ENCODE results near the gene TXNDC11. TPM values are rescaled to one million over a fixed set of nuclear protein-coding genes. Genes with fewer than 3 reads are reported as not detected.

Gene TXNDC11
- total RNA-seq, 1 experiment from 2014 or later = 17.6 TPM

DNA sequence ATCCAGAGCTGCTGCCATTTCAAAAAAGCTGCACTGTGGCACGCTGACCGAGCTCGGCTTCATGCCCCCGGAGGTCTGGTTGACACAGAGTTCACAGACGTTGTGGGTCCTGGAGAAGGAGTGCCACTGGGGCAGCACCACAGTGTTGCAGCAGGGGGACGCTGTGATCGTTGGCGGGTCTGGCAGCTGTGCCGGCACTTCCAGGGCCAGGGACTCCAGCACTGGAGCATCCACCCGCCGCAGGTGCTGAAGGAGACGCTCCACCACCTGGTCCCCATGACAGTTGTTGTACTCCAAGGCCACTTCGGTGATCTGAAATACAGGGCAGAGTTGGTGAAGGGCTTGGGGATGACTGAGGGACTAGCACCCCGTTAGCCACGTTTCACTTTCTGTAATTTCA lies 50.9 kb downstream of the TXNDC11 start:
- H3K36me3 ChIP-seq (ENCODE audit: insufficient read depth, low read length, poor library complexity, severe bottlenecking) = peaks cover 32% of the 10 kb centered on the region
- ChIA-PET POLR2A (ENCODE audit: low non-redundant PET) (no interaction called here), CTCF (no interaction called here)
- intact Hi-C loops (cut with micrococcal nuclease; ENCODE audit: unreplicated experiment) = no loop called here
- H3K27ac ChIP-seq (ENCODE audit: low read depth, low read length, poor library complexity, severe bottlenecking) = no peak overlapping the region
- H3K9me3 ChIP-seq (ENCODE audit: low read depth, low read length, poor library complexity, severe bottlenecking) = no peaks in the 10 kb centered on the region
- no peak for DNase-seq (ENCODE audit: low spot score)
- TF ChIP-seq, protein P1, sequence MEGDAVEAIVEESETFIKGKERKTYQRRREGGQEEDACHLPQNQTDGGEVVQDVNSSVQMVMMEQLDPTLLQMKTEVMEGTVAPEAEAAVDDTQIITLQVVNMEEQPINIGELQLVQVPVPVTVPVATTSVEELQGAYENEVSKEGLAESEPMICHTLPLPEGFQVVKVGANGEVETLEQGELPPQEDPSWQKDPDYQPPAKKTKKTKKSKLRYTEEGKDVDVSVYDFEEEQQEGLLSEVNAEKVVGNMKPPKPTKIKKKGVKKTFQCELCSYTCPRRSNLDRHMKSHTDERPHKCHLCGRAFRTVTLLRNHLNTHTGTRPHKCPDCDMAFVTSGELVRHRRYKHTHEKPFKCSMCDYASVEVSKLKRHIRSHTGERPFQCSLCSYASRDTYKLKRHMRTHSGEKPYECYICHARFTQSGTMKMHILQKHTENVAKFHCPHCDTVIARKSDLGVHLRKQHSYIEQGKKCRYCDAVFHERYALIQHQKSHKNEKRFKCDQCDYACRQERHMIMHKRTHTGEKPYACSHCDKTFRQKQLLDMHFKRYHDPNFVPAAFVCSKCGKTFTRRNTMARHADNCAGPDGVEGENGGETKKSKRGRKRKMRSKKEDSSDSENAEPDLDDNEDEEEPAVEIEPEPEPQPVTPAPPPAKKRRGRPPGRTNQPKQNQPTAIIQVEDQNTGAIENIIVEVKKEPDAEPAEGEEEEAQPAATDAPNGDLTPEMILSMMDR (conservative IDR thresholded peaks at IDR 0.05; ENCODE audit: low read depth, low read length) = no peak
- TF ChIP-seq EZH2 (IDR thresholded peaks at IDR 0.05; ENCODE audit: borderline replicate concordance, low read depth, low read length, poor library complexity, severe bottlenecking) = no peak
- peaks cover 16% of the 10 kb centered on the region for H3K4me1 ChIP-seq (ENCODE audit: insufficient read depth, low read length, poor library complexity, severe bottlenecking)
- no peak overlapping the region for H3K4me3 ChIP-seq (ENCODE audit: low read depth, low read length, poor library complexity, severe bottlenecking)
- no peaks in the 10 kb centered on the region for H3K27me3 ChIP-seq (replicated peaks; ENCODE audit: insufficient read depth, low read depth, low read length, poor library complexity)
- BruUV-seq (replicated peaks) = no TSS peak

DNA sequence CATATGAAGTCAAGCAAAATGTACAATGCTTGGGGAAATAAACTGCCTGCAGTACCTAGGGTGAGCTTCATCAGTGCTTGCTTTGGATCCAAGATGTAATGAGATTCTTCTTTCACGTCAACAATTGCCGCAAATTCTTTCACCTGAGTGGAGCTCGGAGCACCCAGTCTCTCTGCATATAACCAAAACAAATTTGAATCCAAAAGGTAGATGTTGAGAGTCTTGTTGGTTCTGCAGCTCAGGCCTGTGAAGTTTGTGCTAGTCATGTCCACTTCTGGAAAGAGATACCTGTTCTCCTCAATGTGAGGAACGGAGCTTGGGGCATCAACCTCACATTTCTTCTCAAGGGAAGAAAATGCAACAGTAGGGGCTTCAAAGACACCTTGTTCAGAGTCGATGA lies 51.4 kb downstream of the TXNDC11 start:
- ChIA-PET POLR2A (ENCODE audit: low non-redundant PET) (no interaction called here), CTCF (no interaction called here)
- Histone ChIP-seq H3K27ac (ENCODE audit: low read depth, low read length, poor library complexity, severe bottlenecking) (no peak overlapping the region), H3K4me1 (ENCODE audit: insufficient read depth, low read length, poor library complexity, severe bottlenecking) (peaks cover 16% of the 10 kb centered on the region), H3K36me3 (ENCODE audit: insufficient read depth, low read length, poor library complexity, severe bottlenecking) (peaks cover 34% of the 10 kb centered on the region), H3K4me3 (ENCODE audit: low read depth, low read length, poor library complexity, severe bottlenecking) (no peak overlapping the region), H3K9me3 (ENCODE audit: low read depth, low read length, poor library complexity, severe bottlenecking) (no peaks in the 10 kb centered on the region), H3K27me3 (replicated peaks; ENCODE audit: insufficient read depth, low read depth, low read length, poor library complexity) (no peaks in the 10 kb centered on the region)
- TF ChIP-seq EZH2 (IDR thresholded peaks at IDR 0.05; ENCODE audit: borderline replicate concordance, low read depth, low read length, poor library complexity, severe bottlenecking) = no peak
- TF ChIP-seq, protein P1 (conservative IDR thresholded peaks at IDR 0.05; ENCODE audit: low read depth, low read length) = no peak
- no peak for DNase-seq (ENCODE audit: low spot score)
- intact Hi-C loops (cut with micrococcal nuclease; ENCODE audit: unreplicated experiment) = no loop called here
- BruUV-seq (replicated peaks) = no TSS peak

DNA sequence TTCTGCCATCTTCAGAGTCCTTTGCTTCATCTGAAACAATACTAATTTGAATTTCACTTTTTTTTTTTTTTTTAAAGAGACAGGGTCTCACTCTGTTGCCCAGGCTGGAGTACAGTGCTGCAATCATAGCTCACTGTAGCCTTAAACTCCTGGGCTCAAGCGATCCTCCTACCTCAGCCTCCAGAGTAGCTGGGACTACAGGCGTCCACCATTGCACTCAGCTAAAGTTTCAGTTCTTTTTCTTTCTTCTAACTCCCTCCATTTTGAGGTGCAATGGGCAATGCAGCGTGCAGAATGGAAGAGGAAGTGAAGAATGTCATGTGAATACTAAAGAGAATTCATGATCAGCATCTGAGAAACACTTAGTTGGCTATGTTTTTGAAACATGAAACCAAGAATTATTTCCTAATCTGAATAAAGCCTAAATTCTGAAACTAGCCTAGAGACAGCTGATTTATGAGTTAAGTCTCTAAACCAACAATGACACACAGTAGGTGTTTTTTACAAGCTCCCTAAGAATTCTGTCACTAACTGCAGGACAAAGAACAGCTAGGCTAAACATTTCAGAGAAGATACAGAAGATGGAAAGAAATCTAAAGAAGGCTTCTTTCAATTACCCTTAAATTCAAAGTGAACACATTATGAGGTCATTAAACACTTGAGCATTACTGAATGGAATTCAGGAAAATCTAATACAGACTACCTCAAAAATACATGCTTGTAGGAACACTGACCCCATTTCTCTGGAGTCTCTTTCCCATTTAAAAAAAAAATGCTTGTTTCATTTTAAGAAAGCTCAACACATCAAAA lies 53.4 kb downstream of the TXNDC11 start:
- intact Hi-C loops (cut with micrococcal nuclease; ENCODE audit: unreplicated experiment) = no loop called here
- POLR2A ChIA-PET (ENCODE audit: low non-redundant PET) = interaction anchor here (0.7 kb wide), 1 partner anchor 53 kb away, joined by 3 read pairs; the partner anchor contains the start of gene TXNDC11

More for the DNA sequence above, 53.4 kb downstream of the TXNDC11 start:
- H3K36me3 ChIP-seq (ENCODE audit: insufficient read depth, low read length, poor library complexity, severe bottlenecking) = peaks cover 34% of the 10 kb centered on the region
- H3K27me3 ChIP-seq (replicated peaks; ENCODE audit: insufficient read depth, low read depth, low read length, poor library complexity) = no peaks in the 10 kb centered on the region
- no peak overlapping the region for H3K4me3 ChIP-seq (ENCODE audit: low read depth, low read length, poor library complexity, severe bottlenecking)
- no peaks in the 10 kb centered on the region for H3K9me3 ChIP-seq (ENCODE audit: low read depth, low read length, poor library complexity, severe bottlenecking)
- peaks cover 16% of the 10 kb centered on the region for H3K4me1 ChIP-seq (ENCODE audit: insufficient read depth, low read length, poor library complexity, severe bottlenecking)
- no peak for DNase-seq (ENCODE audit: low spot score)
- H3K27ac ChIP-seq (ENCODE audit: low read depth, low read length, poor library complexity, severe bottlenecking) = peak overlapping the region; percentile 10
- BruUV-seq (replicated peaks) = no TSS peak
- no peak for TF ChIP-seq EZH2 (IDR thresholded peaks at IDR 0.05; ENCODE audit: borderline replicate concordance, low read depth, low read length, poor library complexity, severe bottlenecking)
- TF ChIP-seq, protein P1 (conservative IDR thresholded peaks at IDR 0.05; ENCODE audit: low read depth, low read length) = no peak
- CTCF ChIA-PET = no interaction called here
